Measurements from ENCODE around the gene AJM1.

The AJM1 gene

GRCh38 chr9:136829981-136830885 is 12.0 kb upstream of the AJM1 start:
- no peak for ATAC-seq
- no peak for TF ChIP-seq CSRNP3 (CRISPR knock-in tag; IDR thresholded peaks at IDR 0.05)
- TF ChIP-seq TSHZ2 (CRISPR knock-in tag; IDR thresholded peaks at IDR 0.05): no peak
- no peak for TF ChIP-seq ISL1 (CRISPR knock-in tag; IDR thresholded peaks at IDR 0.05)
- no peak for TF ChIP-seq ZFP3 (CRISPR knock-in tag; IDR thresholded peaks at IDR 0.05)
- TF ChIP-seq GLIS3 (CRISPR knock-in tag; IDR thresholded peaks at IDR 0.05): no peak
- no peak for TF ChIP-seq ZFP30 (CRISPR knock-in tag; IDR thresholded peaks at IDR 0.05)
- no peak for TF ChIP-seq TOX (CRISPR knock-in tag; IDR thresholded peaks at IDR 0.05; ENCODE audit: borderline replicate concordance)
- TF ChIP-seq ZC3H10 (CRISPR knock-in tag; IDR thresholded peaks at IDR 0.05): no peak
- no peak for TF ChIP-seq BACH2 (CRISPR knock-in tag; IDR thresholded peaks at IDR 0.05; ENCODE audit: borderline replicate concordance)
- no peak for TF ChIP-seq POU6F1 (CRISPR knock-in tag; IDR thresholded peaks at IDR 0.05; ENCODE audit: borderline replicate concordance, low read depth)
- TF ChIP-seq ZNF70 (CRISPR knock-in tag; IDR thresholded peaks at IDR 0.05): no peak
- TF ChIP-seq CSDC2 (CRISPR knock-in tag; IDR thresholded peaks at IDR 0.05): no peak
- no peak for TF ChIP-seq ZNF565 (CRISPR knock-in tag; conservative IDR thresholded peaks at IDR 0.05; ENCODE audit: low read depth)
- TF ChIP-seq SNAI2 (CRISPR knock-in tag; IDR thresholded peaks at IDR 0.05): no peak
- no peak for TF ChIP-seq RARB (CRISPR knock-in tag; IDR thresholded peaks at IDR 0.05)
- TF ChIP-seq PPARA (CRISPR knock-in tag; IDR thresholded peaks at IDR 0.05; ENCODE audit: borderline replicate concordance): no peak
- no peak for TF ChIP-seq OSR1 (CRISPR knock-in tag; IDR thresholded peaks at IDR 0.05)
- no peak for TF ChIP-seq PATZ1 (CRISPR knock-in tag; IDR thresholded peaks at IDR 0.05; ENCODE audit: borderline replicate concordance)
- no peak for TF ChIP-seq ARNTL (CRISPR knock-in tag; IDR thresholded peaks at IDR 0.05; ENCODE audit: borderline replicate concordance, low read depth)
- TF ChIP-seq ESRRG (CRISPR knock-in tag; IDR thresholded peaks at IDR 0.05): no peak

GRCh38 chr9:136831002-136831719 is 11.1 kb upstream of the AJM1 start:
- ATAC-seq: no peak
- no peak for TF ChIP-seq OSR1 (CRISPR knock-in tag; IDR thresholded peaks at IDR 0.05)
- TF ChIP-seq ZNF8 (CRISPR knock-in tag; IDR thresholded peaks at IDR 0.05): no peak
- TF ChIP-seq BACH2 (CRISPR knock-in tag; IDR thresholded peaks at IDR 0.05; ENCODE audit: borderline replicate concordance): no peak
- no peak for TF ChIP-seq PPARA (CRISPR knock-in tag; IDR thresholded peaks at IDR 0.05; ENCODE audit: borderline replicate concordance)
- no peak for TF ChIP-seq CSDC2 (CRISPR knock-in tag; IDR thresholded peaks at IDR 0.05)

- ATAC-seq: no peak
- TF ChIP-seq POU6F1 (CRISPR knock-in tag; IDR thresholded peaks at IDR 0.05; ENCODE audit: borderline replicate concordance, low read depth) (no peak), CREB5 (CRISPR knock-in tag; IDR thresholded peaks at IDR 0.05; ENCODE audit: low read depth) (no peak), RARB (CRISPR knock-in tag; IDR thresholded peaks at IDR 0.05) (no peak), GLIS3 (CRISPR knock-in tag; IDR thresholded peaks at IDR 0.05) (no peak)
Measured at GRCh38 chr9:136831720-136832104, 10.6 kb upstream of the AJM1 start.

Data from SK-N-SH treated with all-trans-retinoic acid at 6 μM for 48 hours (cell line).